Activated CD4-positive, alpha-beta T cell treated with anti-CD3 and anti-CD28 coated beads, Interleukin-10, Interleukin-2, amounts not matched to agents 100 ng/mL and 50 ng/mL, durations not matched to agents 16 hours and 8 hours (primary cell): ENCODE measurements around the gene AFDN.

Source experiments
- DNase-seq: peaks from one replicate; pipeline ENCODE4 v3.0.0-alpha.2; 2020

The AFDN gene

DNA sequence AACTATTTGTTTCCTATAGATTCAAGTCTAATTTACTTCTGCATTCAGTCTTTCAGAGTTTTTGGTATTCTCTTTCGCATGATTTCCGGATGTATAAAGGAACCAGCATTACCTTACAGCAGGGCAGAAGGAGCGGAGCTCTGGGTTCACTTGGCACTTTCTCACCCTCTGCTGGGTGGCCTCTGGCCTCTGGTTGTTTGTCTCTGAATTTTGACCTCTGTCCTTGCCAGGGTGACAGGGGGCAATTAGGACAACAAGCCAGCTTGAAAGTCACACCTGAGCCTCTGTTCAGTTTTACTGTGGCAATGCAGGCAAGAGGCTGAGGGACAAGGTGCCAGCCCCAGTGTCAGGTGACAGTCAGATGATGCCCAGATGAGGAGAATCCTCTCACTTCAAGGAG is 101.4 kb downstream of the AFDN start:
- DNase-seq = no peak

DNA sequence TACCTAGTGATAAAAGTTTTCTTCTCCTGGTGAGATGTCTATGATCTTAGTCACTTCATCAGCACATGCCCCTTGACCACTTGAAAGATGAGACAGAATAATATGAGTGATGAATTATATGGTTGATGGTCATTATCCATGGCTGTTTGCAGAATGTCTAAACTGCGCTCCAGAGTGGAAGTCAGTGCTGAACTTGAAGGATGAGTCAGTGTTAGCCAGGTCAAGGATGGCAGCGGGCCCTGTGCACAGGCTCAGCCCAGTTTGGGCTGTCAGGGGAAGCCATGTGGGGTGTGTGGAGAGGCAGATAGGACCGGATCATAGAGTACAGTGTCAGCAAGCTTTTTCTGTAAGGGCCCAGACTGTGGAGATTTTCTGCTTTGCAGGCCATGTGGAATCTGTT is 103.6 kb downstream of the AFDN start:
- no peak for DNase-seq

GRCh38 chr6:167932468-167933276 is 106.0 kb downstream of the AFDN start:
- DNase-seq = no peak

DNA sequence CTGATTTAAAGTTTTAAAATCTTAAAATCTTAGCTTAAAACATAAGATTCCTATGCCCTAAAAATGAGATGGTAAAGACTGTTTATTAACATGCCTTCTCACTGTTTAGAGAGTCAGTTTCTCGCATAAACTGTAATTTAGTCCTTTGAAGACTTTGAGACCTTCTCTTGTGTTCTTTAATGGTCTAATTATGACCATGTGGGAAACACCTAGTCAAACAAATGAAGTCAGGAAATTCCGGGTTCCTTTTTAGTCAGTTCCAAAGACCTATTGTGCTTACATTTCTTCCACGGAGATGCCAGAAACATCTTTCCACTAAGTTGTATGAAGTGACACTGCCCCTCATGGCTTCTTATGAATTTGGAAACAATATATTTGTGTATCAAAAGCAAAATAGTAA is 106.6 kb downstream of the AFDN start:
- DNase-seq = no peak

- no peak for DNase-seq
Measured at GRCh38 chr6:167933847-167934246, 107.1 kb downstream of the AFDN start.

DNA sequence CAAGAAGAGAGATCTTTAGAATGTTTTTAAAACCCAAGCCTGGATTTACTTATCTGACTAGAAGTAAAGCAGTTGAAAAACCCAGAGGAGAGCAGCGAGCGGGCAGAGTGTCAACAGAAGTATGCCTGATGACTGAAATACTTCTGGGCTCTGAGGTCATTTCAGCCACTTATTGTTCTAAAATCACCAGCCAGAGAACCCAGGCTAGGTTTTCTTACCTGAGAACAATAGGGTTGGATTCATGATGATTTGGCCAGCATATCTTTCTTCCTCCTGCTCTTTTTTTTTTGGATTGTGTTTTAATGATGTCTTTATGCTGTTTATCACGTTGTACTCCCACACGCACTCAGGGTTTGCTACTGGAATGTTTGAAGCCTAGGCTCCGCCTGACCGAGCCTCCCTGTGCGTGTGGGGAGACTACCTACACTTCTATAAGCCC is 107.7 kb downstream of the AFDN start:
- no peak for DNase-seq

DNA sequence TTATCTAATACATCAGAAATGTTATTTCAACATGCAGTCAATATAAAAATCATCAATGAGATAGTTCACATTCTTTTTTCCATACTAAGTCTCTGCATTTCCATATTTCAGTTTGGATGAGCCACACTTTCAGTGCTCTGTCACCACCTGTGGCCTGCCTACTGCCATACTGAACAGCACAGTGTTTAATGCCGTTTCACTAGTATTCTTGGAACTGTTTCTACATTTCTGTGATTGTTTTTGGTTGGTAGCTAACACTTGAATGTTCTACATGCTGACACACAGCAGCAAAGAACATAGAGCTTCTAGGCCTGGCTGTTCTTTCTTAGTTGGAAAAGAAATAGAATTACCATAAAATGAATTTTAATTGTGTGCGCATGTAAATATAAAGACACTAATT is 109.3 kb downstream of the AFDN start:
- no peak for DNase-seq

DNA sequence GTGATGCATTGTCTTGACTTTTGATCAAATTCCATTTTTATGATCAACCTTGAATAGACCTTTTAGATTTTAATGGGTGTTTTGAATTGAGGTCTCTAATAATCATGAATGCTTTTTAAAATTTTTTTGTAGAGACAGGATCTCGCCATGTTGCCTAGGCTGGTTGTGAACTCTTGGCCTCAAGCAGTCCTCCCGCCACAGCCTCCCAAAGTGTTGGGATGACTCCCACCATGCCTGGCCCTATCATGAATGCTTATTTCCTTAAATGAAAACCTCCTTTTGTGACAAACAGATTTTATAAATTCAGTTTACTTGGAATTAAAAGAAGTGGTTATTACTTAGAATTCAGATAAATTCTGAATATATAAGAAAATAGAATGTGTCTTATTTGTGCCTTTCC is 110.6 kb downstream of the AFDN start:
- no peak for DNase-seq

GRCh38 chr6:167937948-167938911 is 111.5 kb downstream of the AFDN start:
- no peak for DNase-seq

- DNase-seq = no peak
Measured at GRCh38 chr6:167941822-167942221, 115.1 kb downstream of the AFDN start.

- no peak for DNase-seq
Measured at GRCh38 chr6:167944130-167944529, 117.4 kb downstream of the AFDN start.

DNA sequence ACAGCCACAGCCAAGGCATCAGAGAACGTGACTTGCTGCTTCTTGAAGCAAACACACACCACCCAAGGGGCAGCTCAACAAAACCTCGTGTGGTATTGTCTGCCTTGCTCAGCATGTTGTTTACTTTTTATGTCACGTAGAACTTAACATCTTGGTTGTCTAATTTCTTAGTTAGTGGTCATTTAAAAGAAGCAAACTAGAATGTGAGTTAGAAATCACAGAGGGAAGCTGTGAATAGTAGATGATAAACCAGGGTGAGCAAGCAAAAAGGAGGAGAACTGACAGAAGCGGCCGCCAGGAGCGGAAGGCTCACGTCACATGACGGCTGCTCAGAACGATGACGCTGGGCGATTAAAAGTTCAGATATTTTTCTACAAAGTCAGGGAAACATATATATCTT is 119.3 kb downstream of the AFDN start:
- no peak for DNase-seq

DNA sequence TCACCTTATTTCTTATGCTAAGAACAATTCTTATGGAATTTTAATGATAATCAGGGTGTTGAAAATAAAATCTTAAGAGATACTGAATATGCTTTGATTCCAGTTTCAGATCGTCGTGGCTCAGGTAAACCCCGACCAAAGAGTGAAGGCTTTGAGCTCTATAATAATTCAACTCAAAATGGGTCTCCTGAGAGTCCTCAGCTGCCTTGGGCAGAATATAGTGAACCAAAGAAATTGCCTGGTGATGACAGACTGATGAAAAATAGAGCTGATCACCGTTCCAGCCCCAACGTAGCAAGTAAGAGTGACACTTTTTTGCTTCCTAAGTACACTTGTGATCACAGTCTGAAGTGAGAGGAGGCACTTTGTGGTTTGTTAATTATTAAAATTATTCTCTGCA is 119.9 kb downstream of the AFDN start:
- DNase-seq = no peak

DNA sequence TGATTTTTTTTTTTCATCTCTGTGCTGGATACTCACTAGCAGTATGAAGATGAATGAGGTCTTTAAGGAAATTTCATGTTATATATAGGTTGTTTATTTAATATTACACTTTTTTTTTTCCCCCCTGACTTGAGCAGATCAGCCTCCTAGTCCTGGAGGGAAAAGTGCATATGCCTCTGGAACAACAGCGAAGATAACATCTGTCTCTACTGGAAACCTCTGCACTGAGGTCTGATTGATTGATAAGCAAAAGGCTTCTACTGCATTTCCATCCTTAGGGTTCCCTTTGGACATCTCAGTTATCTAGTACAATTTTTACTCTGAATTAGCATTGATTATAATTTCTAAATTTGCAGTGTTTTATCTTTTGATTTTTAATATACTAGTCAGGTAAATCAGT is 121.0 kb downstream of the AFDN start:
- no peak for DNase-seq

DNA sequence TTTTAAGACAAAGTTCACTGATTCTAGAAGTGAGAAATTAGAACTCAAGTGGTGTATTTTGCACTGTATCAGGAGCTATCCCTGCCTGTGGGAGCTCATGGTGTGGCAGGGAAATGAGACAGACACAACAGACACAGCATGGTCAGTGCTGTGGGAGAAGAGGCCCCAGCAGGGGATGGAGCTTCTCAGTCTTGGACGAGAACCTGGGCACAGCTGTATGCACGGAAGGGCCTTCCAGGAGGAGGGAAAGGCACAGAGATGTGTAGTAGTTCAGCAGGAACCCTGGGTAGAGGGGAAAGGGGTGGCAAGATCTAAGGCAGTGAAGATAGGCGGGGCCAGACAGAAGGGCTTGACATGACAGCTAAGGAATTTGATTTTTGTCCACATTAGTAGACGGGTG is 122.0 kb downstream of the AFDN start:
- no peak for DNase-seq

GRCh38 chr6:167949121-167949684 is 122.5 kb downstream of the AFDN start:
- no peak for DNase-seq

DNA sequence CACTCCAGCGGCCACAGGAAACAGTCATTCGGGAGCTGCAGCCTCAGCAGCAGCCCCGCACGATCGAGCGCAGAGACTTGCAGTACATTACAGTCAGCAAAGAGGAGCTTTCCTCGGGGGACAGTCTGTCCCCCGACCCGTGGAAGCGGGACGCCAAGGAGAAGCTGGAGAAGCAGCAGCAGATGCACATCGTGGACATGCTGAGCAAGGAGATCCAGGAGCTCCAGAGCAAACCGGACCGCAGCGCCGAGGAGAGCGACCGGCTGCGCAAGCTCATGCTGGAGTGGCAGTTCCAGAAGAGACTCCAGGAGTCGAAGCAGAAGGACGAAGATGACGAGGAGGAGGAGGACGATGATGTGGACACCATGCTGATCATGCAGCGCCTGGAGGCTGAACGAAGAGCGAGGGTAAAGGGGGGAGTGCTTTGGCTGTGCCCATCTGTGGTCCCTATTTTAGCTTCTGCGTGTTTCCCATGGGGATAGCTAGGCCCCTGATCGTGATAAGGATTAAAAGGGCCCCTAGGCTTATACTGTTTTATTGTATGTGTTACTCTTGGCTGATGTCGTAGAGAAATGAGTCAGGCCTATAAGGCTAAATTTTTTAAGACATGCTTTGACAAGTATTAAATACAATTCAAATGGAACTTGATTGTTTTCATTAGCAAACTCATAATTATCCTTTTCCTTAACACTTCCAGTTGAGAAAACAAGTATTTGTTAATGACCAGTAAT is 125.2 kb downstream of the AFDN start:
- no peak for DNase-seq

GRCh38 chr6:167952512-167952859 is 125.8 kb downstream of the AFDN start:
- no peak for DNase-seq

DNA sequence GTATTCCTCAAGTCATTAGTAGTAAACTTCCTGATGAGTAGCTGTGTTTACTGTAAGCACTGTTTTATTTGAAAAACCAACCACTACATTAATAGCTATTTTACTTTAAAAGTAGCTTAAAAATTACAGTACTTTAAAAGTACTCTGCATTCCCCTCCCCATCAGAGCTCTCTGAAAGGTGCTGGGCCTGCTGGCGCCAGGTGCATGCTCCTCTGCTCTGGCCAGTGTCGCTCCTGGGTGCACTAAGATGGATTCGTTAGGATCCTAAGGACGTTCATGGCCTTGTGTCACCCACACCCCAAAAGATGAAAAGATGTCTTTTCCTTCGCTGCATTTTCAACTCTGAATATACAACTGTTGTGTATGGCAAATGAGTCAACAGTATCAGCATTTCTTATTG is 126.8 kb downstream of the AFDN start:
- no peak for DNase-seq

DNA sequence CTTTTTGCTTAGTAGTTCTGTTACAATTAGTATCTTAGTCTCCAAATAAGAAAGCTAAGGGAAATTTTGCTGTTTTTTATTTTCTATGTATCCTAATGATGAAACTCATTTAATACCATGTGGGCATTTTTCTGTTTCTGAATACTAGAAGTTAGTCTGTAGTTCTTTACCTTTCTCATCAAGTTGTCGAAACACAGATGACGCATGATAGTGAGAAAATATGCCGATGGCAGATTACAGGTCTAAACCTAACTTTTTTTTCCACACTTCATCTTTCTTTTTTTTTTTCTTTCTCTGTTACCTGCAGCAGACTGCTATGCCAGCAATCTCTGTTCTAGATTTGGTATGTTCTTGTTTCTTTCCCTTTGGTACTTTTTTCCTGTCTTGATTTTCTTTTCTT is 127.4 kb downstream of the AFDN start:
- no peak for DNase-seq

DNA sequence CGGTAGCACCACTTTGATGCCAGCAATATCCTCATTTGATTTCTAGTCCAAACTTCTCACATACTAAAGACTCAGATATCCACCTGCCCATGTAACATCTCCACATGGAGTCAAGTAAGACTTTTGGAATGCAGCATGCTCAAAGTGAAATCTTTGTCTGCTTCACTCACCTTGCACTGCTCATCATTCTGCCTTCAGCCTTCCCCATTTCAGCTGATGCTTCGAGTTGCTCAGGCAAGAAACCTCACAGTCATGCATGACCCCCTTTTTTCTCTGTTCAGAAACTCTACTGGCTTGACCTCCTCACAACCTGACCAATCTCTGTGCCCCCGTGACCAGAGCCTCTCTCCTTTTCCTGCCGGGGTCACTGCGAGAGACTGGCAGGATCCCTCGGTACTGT is 129.8 kb downstream of the AFDN start:
- DNase-seq = no peak

- no peak for DNase-seq
Measured at GRCh38 chr6:167956983-167957492, 130.3 kb downstream of the AFDN start.

GRCh38 chr6:167957626-167958025 is 130.9 kb downstream of the AFDN start:
- no peak for DNase-seq
